Measurements from ENCODE around the gene CD93.
A peak's percentile ranks its signal among the peaks of the same experiment; 100 is the strongest.

The CD93 gene

GRCh38 chr20:23083553-23084220 is 2.4 kb downstream of the CD93 start:
- H3K4me3 ChIP-seq (ENCODE audit: low read length), result no peak overlapping the region
- TF ChIP-seq CTCF (conservative IDR thresholded peaks at IDR 0.05; ENCODE audit: low read depth, low read length), result no peak
- no peak for DNase-seq (ENCODE audit: low read depth)

- DNase-seq (ENCODE audit: low read depth), result no peak
- no peak for TF ChIP-seq CTCF (conservative IDR thresholded peaks at IDR 0.05; ENCODE audit: low read depth, low read length)
- no peak overlapping the region for H3K4me3 ChIP-seq (ENCODE audit: low read length)
These were observed 3.1 kb downstream of the CD93 start for GRCh38 chr20:23082846-23083552.

- no peak for DNase-seq (ENCODE audit: low read depth)
- H3K4me3 ChIP-seq (ENCODE audit: low read length), result no peak overlapping the region
- TF ChIP-seq CTCF (conservative IDR thresholded peaks at IDR 0.05; ENCODE audit: low read depth, low read length), result no peak
These were observed 4.8 kb downstream of the CD93 start for GRCh38 chr20:23081263-23081819.

- no peak for TF ChIP-seq CTCF (conservative IDR thresholded peaks at IDR 0.05; ENCODE audit: low read depth, low read length)
- no peak for DNase-seq (ENCODE audit: low read depth)
- H3K4me3 ChIP-seq (ENCODE audit: low read length), result no peak overlapping the region
These were observed 5.6 kb downstream of the CD93 start for GRCh38 chr20:23080521-23080920.

GRCh38 chr20:23079926-23080325 is 6.2 kb downstream of the CD93 start:
- no peak for DNase-seq (ENCODE audit: low read depth)
- no peak for TF ChIP-seq CTCF (conservative IDR thresholded peaks at IDR 0.05; ENCODE audit: low read depth, low read length)
- no peak overlapping the region for H3K4me3 ChIP-seq (ENCODE audit: low read length)

GRCh38 chr20:23079016-23079351 is 7.1 kb downstream of the CD93 start:
- peak; percentile 54 for TF ChIP-seq CTCF (conservative IDR thresholded peaks at IDR 0.05; ENCODE audit: low read depth, low read length)
- DNase-seq (ENCODE audit: low read depth), result no peak
- no peak overlapping the region for H3K4me3 ChIP-seq (ENCODE audit: low read length)

Data from retinal pigment epithelial cell (primary cell).